Left renal cortex interstitium (tissue), 4 donors: ENCODE measurements around the gene SLX4IP. TPM values are rescaled to one million over a fixed set of nuclear protein-coding genes. Genes with fewer than 3 reads are reported as not detected.
"Not testable (repeated sequence)": the region's sequence is repeated elsewhere in the genome, so short reads cannot be mapped to it uniquely, and the experiment has no call there.

Experiments used
- DNase-seq, 4 donors: peaks; one replicate each; pipeline ENCODE4 v3.0.0-alpha.2; 2013; ENCODE audit warnings: low read depth in 4 of 4, low spot score in 2 of 4, missing footprints in 1 of 4
- polyA plus RNA-seq, 4 donors: library from polyadenylated mRNA; unstranded; fragments of 120-200 nt; gene quantifications; one replicate each; pipeline ENCODE4 v1.2.1, GENCODE V29; 2013; ENCODE audit not compliant: insufficient read length in 4 of 4

The SLX4IP gene
- polyA plus RNA-seq, 4 donors: 5.6 to 12.5 (median 8.2) TPM

DNA sequence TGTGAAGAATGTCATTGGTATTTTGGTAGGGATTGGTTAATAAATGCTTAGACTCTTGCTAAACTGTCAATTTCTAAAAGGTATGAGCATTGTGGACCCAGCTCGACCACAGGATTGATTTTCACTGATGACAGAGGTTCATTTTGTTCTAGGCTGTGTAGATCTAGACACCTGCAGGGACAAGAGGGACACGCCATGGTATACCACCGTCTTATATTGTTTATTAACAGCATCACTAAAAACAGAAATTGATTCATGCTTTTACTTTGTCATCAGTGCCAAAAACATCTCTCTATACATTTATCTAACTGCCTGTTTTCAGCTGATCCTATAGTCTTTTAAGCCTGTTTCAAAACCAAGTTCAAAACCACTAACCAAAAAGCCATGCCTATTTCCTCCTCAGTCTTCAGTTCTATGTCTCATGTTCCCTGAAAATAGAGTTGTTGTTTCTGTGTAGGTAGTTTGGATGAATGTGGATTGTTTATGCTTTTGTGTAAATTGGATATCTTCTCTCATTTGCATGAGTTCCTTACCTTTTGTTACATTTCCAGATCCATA, 128.9 kb downstream of the SLX4IP start:
- no peak for DNase-seq

DNA sequence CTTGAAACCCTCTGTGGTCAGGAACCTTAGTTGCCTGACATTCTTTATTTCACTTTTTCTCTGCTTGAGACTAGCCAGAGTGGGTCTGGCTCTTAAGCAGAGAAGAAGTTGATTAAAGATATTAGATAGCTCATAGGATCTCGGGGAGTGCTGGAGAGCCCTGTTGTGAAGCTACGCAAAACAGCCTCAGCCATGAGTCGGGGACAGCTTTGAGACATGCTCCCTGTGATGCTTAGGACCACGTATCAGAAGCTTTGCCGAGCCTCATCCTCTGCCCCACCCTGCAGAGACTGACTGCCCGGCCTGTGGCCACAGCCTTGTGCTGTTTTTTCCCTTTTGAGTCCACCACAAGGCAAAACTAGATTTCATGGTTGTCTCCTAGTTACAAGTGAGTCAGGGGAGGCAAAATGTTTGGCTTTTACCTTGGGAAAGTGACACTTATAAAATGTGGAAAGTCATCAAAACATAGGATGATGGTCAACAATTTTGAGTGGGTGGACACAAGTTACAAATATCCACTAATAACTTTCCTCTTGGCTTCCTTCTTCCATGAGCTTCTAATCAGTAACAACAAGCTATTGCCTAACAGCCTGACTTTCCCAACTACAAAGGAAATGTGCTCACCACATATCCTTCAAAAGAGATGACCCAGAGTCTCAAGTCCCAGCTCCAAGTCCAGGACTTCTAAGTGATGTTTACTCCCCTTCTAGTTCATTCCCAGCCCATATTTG, 130.3 kb downstream of the SLX4IP start:
- no peak for DNase-seq

GRCh38 chr20:10565922-10566897, 131.1 kb downstream of the SLX4IP start:
- DNase-seq: no peak

DNA sequence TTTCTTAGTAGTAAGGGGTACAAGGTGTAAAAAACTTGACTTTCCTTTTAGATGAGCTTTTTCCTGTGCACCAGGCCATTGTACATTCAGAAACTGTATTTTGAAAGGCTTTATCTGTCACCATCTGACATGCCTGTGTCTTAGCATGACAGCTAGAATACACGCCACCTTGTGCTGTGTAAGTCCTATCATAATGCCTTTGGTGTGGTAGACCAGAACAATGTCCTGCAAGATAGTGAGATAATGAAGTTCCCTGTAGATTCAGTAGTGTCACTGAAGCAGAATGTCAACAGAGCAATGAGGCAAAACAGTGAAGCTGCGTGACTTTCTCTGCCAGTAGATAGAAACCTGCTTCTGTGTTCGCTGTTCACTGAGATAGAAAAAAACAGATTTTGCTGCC, 132.9 kb downstream of the SLX4IP start:
- DNase-seq: no peak

DNA sequence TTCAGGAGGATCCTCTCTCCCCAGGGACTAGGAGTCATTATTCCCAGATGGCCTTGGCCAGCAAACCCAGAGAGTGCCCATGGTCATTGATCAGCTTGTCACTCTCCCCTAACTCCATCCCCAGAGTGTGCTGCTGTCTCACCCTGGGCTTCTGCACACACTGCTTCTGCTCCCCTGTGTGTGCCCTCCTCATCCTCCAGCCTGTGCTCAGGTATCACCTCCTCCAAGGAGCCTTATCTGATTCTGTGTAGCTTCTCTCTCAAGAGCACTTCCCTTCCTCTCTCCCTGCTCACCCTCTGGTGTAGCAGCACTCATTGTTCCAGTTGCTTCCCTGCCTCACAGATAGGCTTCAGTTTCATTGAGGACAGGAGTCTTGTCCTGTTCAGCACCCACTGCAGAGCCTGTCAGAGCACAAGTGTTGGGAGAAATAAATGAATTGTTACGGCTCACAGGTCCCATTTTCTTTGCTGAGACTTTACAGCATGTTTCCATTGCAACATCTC, 136.3 kb downstream of the SLX4IP start:
- DNase-seq: no peak

GRCh38 chr20:10572853-10573252, 137.7 kb downstream of the SLX4IP start:
- DNase-seq: no peak

DNA sequence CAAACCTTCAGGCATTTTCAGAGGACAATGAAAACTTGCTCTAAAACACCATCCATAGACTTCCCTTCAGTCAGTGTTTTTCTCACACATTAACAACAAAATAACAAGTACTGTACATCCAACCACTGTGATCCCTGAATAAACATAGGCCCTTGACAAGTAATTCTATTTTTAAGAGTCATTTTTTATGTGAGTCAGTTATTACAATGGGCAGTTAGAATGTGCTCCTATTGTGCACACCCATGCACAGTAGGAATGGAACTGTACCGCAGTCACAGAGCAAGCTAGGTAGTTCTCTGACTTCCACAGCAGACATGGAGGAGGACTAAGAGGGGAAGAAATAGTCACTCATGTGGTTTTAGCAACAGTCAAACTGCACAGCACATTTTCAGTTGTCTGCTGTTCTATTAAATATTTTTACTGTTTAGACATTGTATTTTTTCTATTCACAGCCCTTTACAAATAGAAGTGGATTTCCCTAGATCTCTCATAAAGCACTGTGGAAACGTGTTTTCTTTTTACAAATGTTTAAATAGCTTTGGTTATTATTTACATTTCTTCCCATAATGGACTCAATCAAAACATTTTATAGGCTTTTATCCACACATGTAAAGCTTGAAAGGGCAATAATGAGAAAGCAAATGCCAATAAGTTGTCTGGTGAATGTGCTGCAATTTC, 138.3 kb downstream of the SLX4IP start:
- no peak for DNase-seq

- DNase-seq: no peak
These were observed 138.8 kb downstream of the SLX4IP start for GRCh38 chr20:10573951-10574339.

- no peak for DNase-seq
These were observed 141.4 kb downstream of the SLX4IP start for GRCh38 chr20:10576411-10577090.

DNA sequence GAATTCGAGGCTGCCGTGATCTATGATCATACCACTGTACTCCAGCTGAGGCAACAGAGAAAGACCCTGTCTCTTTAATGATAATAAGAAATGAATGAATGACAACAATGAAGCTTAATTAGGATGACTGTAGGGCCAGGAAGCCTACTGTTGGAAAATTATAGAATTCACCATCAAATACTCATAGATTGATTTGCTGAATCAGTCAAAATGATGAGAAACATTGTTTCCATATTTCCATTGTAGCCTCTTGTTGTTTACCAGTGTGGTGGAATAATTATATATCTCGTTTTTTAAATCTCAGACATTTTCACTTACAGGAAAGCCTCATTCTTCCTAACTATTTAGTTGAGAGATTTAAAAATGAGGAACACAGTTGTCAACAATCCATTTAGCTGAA, 142.5 kb downstream of the SLX4IP start:
- DNase-seq: no peak

DNA sequence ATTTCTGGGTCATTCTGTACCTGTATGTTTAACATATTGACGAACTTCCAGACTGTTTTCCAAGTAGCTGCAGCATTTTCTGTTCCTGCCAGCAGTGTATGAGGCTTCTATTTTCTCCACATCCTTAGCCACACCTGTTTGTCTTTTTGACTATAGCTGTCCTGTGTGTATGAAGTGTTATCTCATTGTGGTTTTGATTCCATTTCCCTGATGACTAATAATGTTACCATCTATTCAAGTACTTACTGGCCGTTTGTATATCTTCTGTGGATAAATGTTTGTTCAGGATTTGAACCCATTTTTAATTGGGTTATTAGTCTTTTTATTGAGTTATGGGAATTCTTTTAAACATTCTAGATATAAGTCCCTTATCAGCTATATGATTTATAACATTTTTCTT, 143.5 kb downstream of the SLX4IP start:
- no peak for DNase-seq

- no peak for DNase-seq
These were observed 144.8 kb downstream of the SLX4IP start for GRCh38 chr20:10579942-10580341.

DNA sequence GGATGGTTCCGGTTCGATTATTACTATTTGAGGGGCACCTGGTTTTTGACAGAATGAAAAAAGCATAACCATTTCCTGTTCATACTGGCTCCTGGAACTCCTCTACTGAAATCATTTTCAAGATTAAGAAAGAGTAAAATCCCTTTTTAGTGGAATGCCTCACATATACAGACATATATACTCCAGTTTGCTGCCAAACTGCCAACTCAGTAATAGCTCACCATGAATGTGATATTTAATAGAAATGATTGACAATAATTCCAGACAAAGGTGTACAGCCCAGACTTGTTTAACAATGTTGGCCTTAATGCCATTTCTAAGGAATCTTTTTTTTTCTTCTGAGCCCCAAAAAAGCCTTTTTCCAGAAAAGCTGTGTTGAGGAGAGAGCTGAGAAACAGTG, 145.6 kb downstream of the SLX4IP start:
- DNase-seq: no peak

DNA sequence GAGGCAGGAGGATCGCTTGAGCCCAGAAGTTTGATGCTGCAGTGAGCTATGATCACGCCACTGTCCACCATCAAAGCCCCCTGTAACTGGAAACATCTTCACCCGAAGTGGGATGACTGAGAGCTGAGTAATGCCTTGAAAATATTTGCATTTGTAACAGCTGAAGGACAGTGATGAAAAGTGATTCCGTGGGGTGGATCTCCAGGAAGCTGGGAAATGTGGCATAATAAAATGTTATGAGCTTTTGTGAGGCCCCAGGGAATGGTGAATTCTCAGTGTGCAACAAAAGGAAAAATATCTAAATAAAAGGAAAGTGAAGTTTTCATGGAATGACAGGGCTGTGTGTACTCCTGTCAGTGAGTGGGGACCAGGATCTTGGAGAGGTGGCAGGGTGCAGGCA, 146.7 kb downstream of the SLX4IP start:
- DNase-seq: no peak

DNA sequence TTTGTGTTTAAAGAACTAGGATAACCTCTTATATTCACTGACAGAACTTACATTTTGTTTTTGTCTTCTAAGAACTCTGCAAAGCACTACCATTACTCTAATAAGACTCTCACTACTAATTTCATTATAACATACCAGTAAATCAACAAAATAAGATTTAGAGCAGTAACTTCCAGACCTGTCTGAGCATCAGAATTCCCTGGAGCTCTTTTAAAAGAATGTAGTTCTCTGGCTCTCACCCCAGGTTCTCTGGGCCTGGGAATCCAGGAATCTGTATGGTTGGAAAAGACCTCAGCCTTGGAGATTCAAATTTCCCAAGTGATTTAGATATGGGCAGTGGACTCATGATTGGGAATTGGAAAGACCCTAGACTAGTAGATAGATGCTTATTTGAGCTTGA, 149.3 kb downstream of the SLX4IP start:
- DNase-seq: no peak

DNA sequence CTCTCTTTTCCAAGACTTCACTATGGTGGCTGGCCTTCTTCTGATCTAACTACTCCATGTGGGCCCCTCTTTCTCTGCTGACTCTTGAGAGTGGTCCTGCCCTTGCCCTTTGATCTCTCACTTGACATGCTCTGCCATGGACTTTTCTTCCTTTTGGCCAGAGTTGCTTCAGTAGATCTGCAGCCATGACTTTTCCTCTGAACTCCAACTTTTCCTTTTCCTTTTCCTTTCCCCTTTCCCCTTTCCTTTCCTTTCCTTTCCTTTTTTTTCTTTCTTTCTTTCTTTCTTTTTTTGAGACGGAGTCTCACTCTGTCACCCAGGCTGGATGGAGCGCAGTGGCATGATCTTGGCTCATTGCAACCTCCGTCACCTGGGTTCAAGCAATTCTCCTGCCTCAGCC, 150.2 kb downstream of the SLX4IP start:
- DNase-seq: no peak

DNA sequence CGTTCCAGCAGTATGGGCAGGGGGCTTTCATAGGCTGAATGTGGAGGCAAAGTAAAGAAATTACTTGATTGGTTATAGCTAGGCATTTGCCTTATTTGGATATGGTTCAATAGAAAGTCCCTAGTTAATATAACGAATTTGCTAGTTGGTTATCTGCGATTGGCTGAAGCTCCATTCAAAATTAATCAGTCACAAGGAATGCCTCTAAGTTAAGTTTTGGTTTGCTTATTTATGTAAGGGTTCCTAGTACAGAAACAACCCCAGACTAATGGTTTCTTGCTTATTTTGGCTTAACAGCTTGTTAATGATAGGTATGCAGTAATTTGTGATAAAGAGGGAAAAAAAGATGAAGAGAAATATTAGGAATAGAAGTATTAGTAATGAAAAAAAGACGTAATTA, 151.2 kb downstream of the SLX4IP start:
- no peak for DNase-seq

DNA sequence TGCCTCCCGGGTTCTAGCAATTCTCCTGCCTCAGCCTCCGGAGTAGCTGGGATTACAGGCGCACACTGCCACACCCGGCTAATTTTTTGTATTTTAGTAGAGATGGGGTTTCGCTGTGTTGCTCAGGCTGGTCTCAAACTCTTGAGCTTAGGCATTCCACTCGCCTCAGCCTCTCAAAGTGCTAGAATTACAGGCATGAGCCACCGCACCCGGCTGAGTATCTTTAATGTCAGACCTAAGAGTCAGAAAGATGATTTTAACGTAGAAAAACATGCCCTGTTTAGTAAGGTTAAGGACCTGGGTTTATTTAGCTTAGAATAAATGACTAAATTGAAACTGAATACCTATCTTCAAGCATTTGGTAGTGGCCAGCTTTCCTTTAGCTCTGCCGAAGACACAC, 155.3 kb downstream of the SLX4IP start:
- not testable (repeated sequence) for DNase-seq

DNA sequence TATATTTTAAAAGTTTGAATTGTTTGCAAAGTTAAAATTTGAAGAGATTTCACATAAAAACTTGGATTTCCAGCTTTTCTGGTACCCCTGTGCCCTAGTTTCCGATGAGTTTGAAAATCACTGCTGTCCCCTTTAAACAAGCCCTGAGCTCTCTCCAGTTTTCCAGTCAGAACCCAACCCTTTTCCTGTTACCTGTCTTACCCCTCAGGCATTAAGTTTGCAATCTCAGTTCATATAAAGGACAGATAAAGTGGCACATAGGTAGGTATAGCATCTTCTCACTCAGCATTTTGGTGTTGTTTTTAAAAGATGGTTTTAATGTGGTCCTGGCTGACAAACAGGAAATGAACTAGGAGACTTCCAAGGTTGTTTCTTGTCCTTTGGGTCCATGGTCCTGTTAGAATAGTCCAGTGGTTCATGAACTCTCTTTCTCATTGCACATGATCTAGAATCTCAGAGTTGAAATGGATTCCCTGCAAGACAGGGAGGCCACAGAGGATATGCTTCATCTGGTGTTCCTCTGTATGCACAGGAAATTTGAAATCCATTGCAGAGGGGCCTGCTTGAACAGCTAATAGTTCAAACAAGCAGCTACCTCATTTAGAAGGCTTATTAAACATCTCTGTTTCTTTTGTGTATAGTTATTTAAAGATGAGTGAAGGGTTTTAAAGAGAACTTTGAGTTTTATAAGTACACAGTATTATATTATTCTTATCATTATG, 156.0 kb downstream of the SLX4IP start:
- no peak for DNase-seq
